Neuronal stem cell (in vitro differentiated cells): ENCODE data around the gene OSBPL9.

Experiments
- DNase-seq: peaks from one replicate; pipeline ENCODE4 v3.0.0-alpha.2; 2013; ENCODE audit warnings: low spot score
- H2AFZ ChIP-seq: one replicate; pipeline ENCODE4 v1.6.1; 2013; ENCODE audit warnings: mild to moderate bottlenecking, low read length, inconsistent platforms
- H2AK5ac ChIP-seq: 2 replicates; pipeline ENCODE4 v1.6.1; 2013; ENCODE audit warnings: low read depth, mild to moderate bottlenecking, inconsistent platforms, low read length, moderate library complexity, mixed read lengths
- H2BK120ac ChIP-seq: 2 replicates; pipeline ENCODE4 v1.6.1; 2013; ENCODE audit warnings: low read depth, mild to moderate bottlenecking, inconsistent platforms, low read length, moderate library complexity, mixed read lengths
- H2BK12ac ChIP-seq: one replicate; pipeline ENCODE4 v1.6.1; 2013; ENCODE audit warnings: low read length, inconsistent platforms
- H2BK15ac ChIP-seq: 2 replicates; pipeline ENCODE4 v1.6.1; 2013; ENCODE audit warnings: mild to moderate bottlenecking, low read length, inconsistent platforms, mixed read lengths
- H2BK5ac ChIP-seq: one replicate; pipeline ENCODE4 v1.6.1; 2013; ENCODE audit warnings: inconsistent platforms, mild to moderate bottlenecking, low read length, moderate library complexity
- H3K14ac ChIP-seq: one replicate; pipeline ENCODE4 v1.6.1; 2013; ENCODE audit warnings: low read length, inconsistent platforms
- H3K18ac ChIP-seq: 2 replicates; pipeline ENCODE4 v1.6.1; 2013; ENCODE audit warnings: low read length, inconsistent platforms
- H3K23ac ChIP-seq: 2 replicates; pipeline ENCODE4 v1.6.1; 2013; ENCODE audit warnings: low read depth, mild to moderate bottlenecking, mixed read lengths, low read length, inconsistent platforms; ENCODE audit not compliant: poor library complexity
- H3K27ac ChIP-seq: replicated peaks from 3 replicates; pipeline ENCODE4 v1.5.1; 2013; ENCODE audit warnings: low read length, inconsistent platforms
- H3K27me3 ChIP-seq, 3 experiments: 2 replicates each; pipeline ENCODE4 v1.6.1; 2013; ENCODE audit warnings: low read length in 3 of 3, mild to moderate bottlenecking in 2 of 3, inconsistent platforms in 1 of 3, low read depth in 1 of 3, mixed read lengths in 1 of 3, moderate library complexity in 1 of 3; ENCODE audit not compliant: control insufficient read depth in 3 of 3, insufficient read depth in 3 of 3
- H3K36me3 ChIP-seq, 2 donors: replicated peaks in 1 of 2; 2 replicates each; pipeline ENCODE4 v1.6.1; 2013; ENCODE audit warnings: low read length in 2 of 2; ENCODE audit not compliant: control insufficient read depth in 2 of 2, insufficient read depth in 2 of 2
- H3K4ac ChIP-seq: 2 replicates; pipeline ENCODE4 v1.6.1; 2013; ENCODE audit warnings: inconsistent platforms, mild to moderate bottlenecking, low read length, moderate library complexity
- H3K4me1 ChIP-seq, 2 donors: 1 replicate in 1 of 2; 2 replicates in 1 of 2; pipeline ENCODE4 v1.6.1; 2013; ENCODE audit warnings: low read length in 2 of 2, low read depth in 1 of 2; ENCODE audit not compliant: control insufficient read depth in 2 of 2, insufficient read depth in 1 of 2
- H3K4me2 ChIP-seq: one replicate; pipeline ENCODE4 v1.6.1; 2013; ENCODE audit warnings: mild to moderate bottlenecking, low read length, inconsistent platforms; ENCODE audit not compliant: insufficient read depth, poor library complexity, severe bottlenecking
- H3K4me3 ChIP-seq, 2 donors: 2 replicates each; pipeline ENCODE4 v1.5.1; 2013; ENCODE audit warnings: low read length in 2 of 2, mild to moderate bottlenecking in 2 of 2, inconsistent platforms in 1 of 2, moderate library complexity in 1 of 2
- H3K79me1 ChIP-seq: one replicate; pipeline ENCODE4 v1.6.1; 2013; ENCODE audit warnings: low read depth, mild to moderate bottlenecking, inconsistent platforms, low read length, moderate library complexity
- H3K9ac ChIP-seq: one replicate; pipeline ENCODE4 v1.6.1; 2013; ENCODE audit warnings: mild to moderate bottlenecking, low read depth, low read length, inconsistent platforms; ENCODE audit not compliant: poor library complexity
- H3K9me3 ChIP-seq, 2 donors: replicated peaks in 1 of 2; 2 replicates each; pipeline versions ENCODE3 to v1.6.1; 2013; ENCODE audit warnings: low read length in 2 of 2, mild to moderate bottlenecking in 2 of 2, inconsistent platforms in 1 of 2, low read depth in 1 of 2, mixed read lengths in 1 of 2, moderate library complexity in 1 of 2; ENCODE audit not compliant: control insufficient read depth in 2 of 2, insufficient read depth in 1 of 2
- H4K8ac ChIP-seq: one replicate; pipeline ENCODE4 v1.6.1; 2013; ENCODE audit warnings: low read depth, mild to moderate bottlenecking, inconsistent platforms, low read length, moderate library complexity
- H4K91ac ChIP-seq: one replicate; pipeline ENCODE4 v1.6.1; 2013; ENCODE audit warnings: low read length, low read depth, mild to moderate bottlenecking, inconsistent platforms; ENCODE audit not compliant: poor library complexity
- WGBS, 2 donors: extraction: QIAGEN DNeasy Blood & Tissue Kit; methylation state at CpG; one replicate each; pipeline ENCODE4 v1.1.7; 2013; ENCODE audit warnings: missing lambda C conversion rate in 2 of 2, mixed read lengths in 1 of 2; ENCODE audit not compliant: insufficient read length in 2 of 2, insufficient replicate concordance in 1 of 2; ENCODE audit errors: extremely low coverage in 2 of 2; 5-methylcytosine and 5-hydroxymethylcytosine counted together

The OSBPL9 gene

DNA sequence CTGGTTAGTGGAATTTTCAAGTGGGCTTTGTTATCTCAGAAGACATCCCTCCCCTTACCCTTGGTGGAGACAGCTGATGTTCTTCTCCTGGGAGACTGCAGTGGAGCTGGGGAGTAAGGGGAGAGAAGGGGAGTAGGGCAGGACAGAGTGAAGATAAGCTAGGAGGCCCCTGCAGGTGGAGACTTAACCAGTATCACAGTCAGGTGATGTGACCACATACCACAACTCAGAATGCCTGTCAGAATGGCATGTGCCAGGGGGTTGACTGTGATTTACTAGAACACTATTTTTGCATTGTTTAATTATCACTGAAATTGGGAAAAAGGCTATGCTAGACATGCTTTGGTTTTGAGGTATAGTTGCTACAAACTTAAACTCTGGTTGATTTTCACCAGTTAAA is 137.1 kb downstream of the OSBPL9 start:
- H2BK15ac ChIP-seq = no peak overlapping the region

DNA sequence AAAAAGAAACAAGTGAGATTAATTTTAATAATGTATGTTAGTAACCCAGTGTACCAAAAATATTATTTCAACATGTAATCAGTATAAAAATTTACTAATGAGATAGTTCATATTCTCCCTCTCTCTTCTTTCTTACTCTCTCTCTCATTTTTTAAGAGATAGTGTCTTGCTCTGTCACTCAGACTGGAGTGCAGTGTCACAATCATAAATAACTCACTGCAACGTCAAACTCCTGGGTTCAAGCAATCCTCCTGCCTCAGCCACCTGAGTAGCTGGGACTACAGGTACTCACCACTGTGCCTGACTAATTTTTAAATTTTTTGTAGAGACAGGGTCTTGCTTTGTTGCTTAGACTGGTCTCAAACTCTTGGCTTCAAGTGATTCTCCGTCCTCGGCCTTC is 137.8 kb downstream of the OSBPL9 start:
- H3K4me2 ChIP-seq = no peak overlapping the region
- no peak overlapping the region for H2BK12ac ChIP-seq
- no peak overlapping the region for H2BK120ac ChIP-seq
- H3K4me3 ChIP-seq = no peak overlapping the region
- no peak overlapping the region for H2BK15ac ChIP-seq
- H3K79me1 ChIP-seq = no peaks in the 10 kb centered on the region
- peaks cover 8 to 69% of the 10 kb centered on the region in 2 donors for H3K36me3 ChIP-seq
- H2AFZ ChIP-seq = no peak overlapping the region
- DNase-seq = no peak
- H2BK5ac ChIP-seq = no peak overlapping the region
- no peaks in the 10 kb centered on the region for H3K4me1 ChIP-seq
- no peak overlapping the region for H3K18ac ChIP-seq
- WGBS, 2 donors = no CpG with 5 or more reads among the region's 3 CpGs
- H3K23ac ChIP-seq = no peak overlapping the region
- no peak overlapping the region for H3K4ac ChIP-seq
- H3K14ac ChIP-seq = no peak overlapping the region
- H2AK5ac ChIP-seq = no peak overlapping the region
- no peak overlapping the region for H3K9ac ChIP-seq
- H3K27me3 ChIP-seq = no peaks in the 10 kb centered on the region
- H4K91ac ChIP-seq = no peak overlapping the region
- peaks cover 0 to 7% of the 10 kb centered on the region in 2 donors for H3K9me3 ChIP-seq
- H3K27ac ChIP-seq = no peak overlapping the region
- H4K8ac ChIP-seq = no peak overlapping the region

More for the DNA sequence above, 137.1 kb downstream of the OSBPL9 start:
- no peaks in the 10 kb centered on the region for H3K4me1 ChIP-seq
- H4K8ac ChIP-seq = no peak overlapping the region
- H3K9ac ChIP-seq = no peak overlapping the region
- H4K91ac ChIP-seq = no peak overlapping the region
- no peaks in the 10 kb centered on the region for H3K27me3 ChIP-seq
- H3K4me2 ChIP-seq = no peak overlapping the region
- H3K9me3 ChIP-seq = peaks cover 0 to 7% of the 10 kb centered on the region in 2 donors
- no peak overlapping the region for H2BK12ac ChIP-seq
- no peak overlapping the region for H3K4ac ChIP-seq
- H3K27ac ChIP-seq = no peak overlapping the region
- H2BK120ac ChIP-seq = no peak overlapping the region
- no peak for DNase-seq
- no peak overlapping the region for H2AFZ ChIP-seq
- no peak overlapping the region for H2AK5ac ChIP-seq
- peaks cover 9 to 75% of the 10 kb centered on the region in 2 donors for H3K36me3 ChIP-seq
- H3K79me1 ChIP-seq = peaks cover 2% of the 10 kb centered on the region
- no peak overlapping the region for H3K23ac ChIP-seq
- no peak overlapping the region for H3K18ac ChIP-seq
- H3K14ac ChIP-seq = no peak overlapping the region
- H3K4me3 ChIP-seq = no peak overlapping the region
- no peak overlapping the region for H2BK5ac ChIP-seq

DNA sequence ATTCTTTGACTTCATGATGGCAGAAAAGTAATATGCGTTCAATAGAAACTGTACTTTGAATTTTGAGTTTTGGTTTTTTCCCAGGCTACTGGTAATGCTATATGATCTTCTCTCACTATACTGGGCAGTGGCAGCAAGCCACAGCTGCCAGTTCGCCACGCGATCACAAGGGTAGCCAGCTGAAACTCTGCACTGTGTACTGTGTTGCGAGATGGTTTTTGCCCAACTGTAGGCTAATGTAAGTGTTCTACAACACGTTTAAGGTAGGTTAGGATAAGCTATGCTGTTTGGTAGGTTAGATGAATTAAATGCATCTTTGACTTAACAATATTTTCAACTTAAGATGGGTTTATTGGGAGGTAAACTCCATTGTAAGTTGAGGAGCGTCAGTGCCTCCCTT is 138.5 kb downstream of the OSBPL9 start:
- DNase-seq = no peak
- Histone ChIP-seq H2AK5ac (no peak overlapping the region), H2BK12ac (no peak overlapping the region), H3K9me3 (peaks cover 0 to 7% of the 10 kb centered on the region in 2 donors), H4K8ac (no peak overlapping the region), H3K27ac (no peak overlapping the region), H2BK5ac (no peak overlapping the region), H3K4me2 (no peak overlapping the region), H3K14ac (no peak overlapping the region), H3K4me1 (no peaks in the 10 kb centered on the region), H4K91ac (no peak overlapping the region), H3K27me3 (no peaks in the 10 kb centered on the region), H3K36me3 (peaks cover 8 to 70% of the 10 kb centered on the region in 2 donors), H3K9ac (no peak overlapping the region), H2AFZ (no peak overlapping the region), H3K23ac (no peak overlapping the region), H3K79me1 (no peaks in the 10 kb centered on the region), H3K4me3 (no peak overlapping the region), H3K4ac (no peak overlapping the region), H2BK120ac (no peak overlapping the region), H2BK15ac (no peak overlapping the region), H3K18ac (no peak overlapping the region)
- WGBS, 2 donors = no CpG with 5 or more reads among the region's 7 CpGs

DNA sequence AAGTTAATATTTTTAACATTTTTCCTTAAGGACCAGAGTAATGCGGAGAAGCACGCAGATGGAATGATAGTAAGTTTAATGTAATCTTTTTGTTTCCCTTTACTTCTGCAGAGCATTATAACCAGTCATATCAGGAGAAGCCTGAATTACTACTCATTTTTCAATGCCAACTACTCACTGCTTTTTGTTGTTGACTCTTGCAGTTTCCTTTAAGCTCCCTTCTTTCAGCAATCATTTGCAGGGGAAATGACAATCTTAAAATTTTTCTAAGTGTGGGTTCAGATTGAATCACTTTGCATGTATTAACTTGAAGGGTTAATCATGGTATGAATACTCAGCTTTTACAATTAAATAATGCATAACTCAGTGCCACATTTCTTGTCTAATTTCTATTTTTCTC is 139.4 kb downstream of the OSBPL9 start:
- no peaks in the 10 kb centered on the region for H3K79me1 ChIP-seq
- no peak overlapping the region for H2AFZ ChIP-seq

More for the DNA sequence above, 139.4 kb downstream of the OSBPL9 start:
- no peak overlapping the region for H3K14ac ChIP-seq
- H3K9me3 ChIP-seq = peaks cover 0 to 7% of the 10 kb centered on the region in 2 donors
- H4K91ac ChIP-seq = no peak overlapping the region
- H3K27ac ChIP-seq = no peak overlapping the region
- no peak for DNase-seq
- H2BK15ac ChIP-seq = no peak overlapping the region
- no peak overlapping the region for H3K18ac ChIP-seq
- no peak overlapping the region for H4K8ac ChIP-seq
- no peak overlapping the region for H2BK12ac ChIP-seq
- H3K4ac ChIP-seq = no peak overlapping the region
- H3K27me3 ChIP-seq = no peaks in the 10 kb centered on the region
- H3K4me3 ChIP-seq = no peak overlapping the region
- H3K4me1 ChIP-seq = no peaks in the 10 kb centered on the region
- H3K36me3 ChIP-seq = peaks cover 8 to 66% of the 10 kb centered on the region in 2 donors
- no peak overlapping the region for H3K23ac ChIP-seq
- H2BK120ac ChIP-seq = no peak overlapping the region
- no peak overlapping the region for H2BK5ac ChIP-seq
- H2AK5ac ChIP-seq = no peak overlapping the region
- no peak overlapping the region for H3K9ac ChIP-seq
- no peak overlapping the region for H3K4me2 ChIP-seq
- no CpG with 5 or more reads among the region's 2 CpGs for WGBS, 2 donors
